K562 treated with DMSO at 1 percent for 48 hours (cell line): ENCODE measurements around the gene TBC1D3I. TPM values are rescaled to one million over a fixed set of nuclear protein-coding genes. Genes with fewer than 3 reads are reported as not detected.

Source experiments
- total RNA-seq: library from RNA; unstranded; fragments of 300-600 nt; gene quantifications from 2 replicates; pipeline ENCODE4 v1.2.3, GENCODE V29; 2022; ENCODE audit warnings: low replicate concordance; ENCODE audit errors: extremely low read depth

The TBC1D3I gene
- total RNA-seq: not detected in 2 replicates

GRCh38 chr17:36264470-36264869, at the start of gene TBC1D3I:
Gene TBC1D3I (minus strand): TSS chr17:36264570. CDS start chr17:36262985, 1,585 bp downstream.

GRCh38 chr17:36210439-36211211, 53.7 kb downstream of the TBC1D3I start, which contains the start of gene CCL4L2:
Gene CCL4L2 (plus strand): TSS chr17:36211063.

Other genes with a start within 250 kb of the TBC1D3I start
- not detected in 2 replicates for gene CCL23, start 246.6 kb downstream of the TBC1D3I start, total RNA-seq
- gene CCL18, start 200.3 kb downstream of the TBC1D3I start, total RNA-seq: not detected in 2 replicates
- gene CCL3, start 174.4 kb downstream of the TBC1D3I start, total RNA-seq: not detected in 2 replicates
- not detected in 2 replicates for gene CCL4, start 160.7 kb downstream of the TBC1D3I start, total RNA-seq
- gene TBC1D3B, start 87.9 kb downstream of the TBC1D3I start, total RNA-seq: not detected in 2 replicates
- gene CCL3L1, start 67.8 kb downstream of the TBC1D3I start, total RNA-seq: not detected in 2 replicates
- not detected in 2 replicates for gene CCL4L2, start 53.5 kb downstream of the TBC1D3I start, total RNA-seq
- not detected in 2 replicates for gene TBC1D3G, start 59.3 kb upstream of the TBC1D3I start, total RNA-seq
- not detected in 2 replicates for gene TBC1D3H, start 123.9 kb upstream of the TBC1D3I start, total RNA-seq
- gene ZNHIT3, start 222.1 kb upstream of the TBC1D3I start, total RNA-seq: not detected in 2 replicates